ENCODE results near the gene KRTAP12-2.

The KRTAP12-2 gene, protein sequence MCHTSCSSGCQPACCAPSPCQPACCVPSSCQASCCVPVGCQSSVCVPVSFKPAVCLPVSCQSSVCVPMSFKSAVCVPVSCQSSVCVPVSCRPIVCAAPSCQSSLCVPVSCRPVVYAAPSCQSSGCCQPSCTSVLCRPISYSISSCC

DNA sequence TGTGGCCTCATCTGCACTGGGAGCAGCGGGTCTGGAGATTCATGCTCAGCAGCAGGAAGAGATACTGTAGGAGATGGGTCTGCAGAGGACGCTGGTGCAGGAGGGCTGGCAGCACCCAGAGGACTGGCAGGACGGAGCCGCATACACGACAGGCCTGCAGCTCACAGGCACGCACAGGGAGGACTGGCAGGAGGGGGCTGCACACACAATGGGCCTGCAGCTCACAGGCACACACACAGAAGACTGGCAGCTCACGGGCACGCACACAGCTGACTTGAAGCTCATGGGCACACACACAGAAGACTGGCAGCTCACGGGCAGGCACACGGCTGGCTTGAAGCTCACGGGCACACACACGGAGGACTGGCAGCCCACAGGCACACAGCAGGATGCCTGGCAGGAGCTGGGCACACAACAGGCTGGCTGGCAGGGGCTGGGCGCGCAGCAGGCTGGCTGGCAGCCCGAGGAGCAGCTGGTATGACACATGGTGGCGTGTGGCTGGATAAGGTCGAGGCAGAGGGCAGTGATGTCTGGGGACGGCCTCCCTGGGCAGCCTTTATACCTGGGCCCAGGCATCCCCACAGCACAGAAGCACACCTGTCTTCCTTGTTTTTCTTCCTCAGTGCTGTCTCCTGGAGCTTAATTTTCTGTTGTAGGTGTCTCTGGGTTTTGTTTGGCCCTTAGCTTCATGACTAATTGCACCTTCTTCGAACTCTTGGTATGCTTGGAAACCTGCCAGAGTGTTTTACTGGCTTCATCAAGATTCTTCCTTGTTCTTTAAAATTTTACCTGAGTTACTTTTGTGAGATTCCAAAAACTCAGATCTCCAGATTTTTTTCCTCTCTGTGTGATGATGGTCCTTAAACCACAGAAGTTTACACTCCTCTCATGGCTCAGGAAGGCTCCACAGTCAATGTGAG is at the start of gene KRTAP12-2:
Gene KRTAP12-2 (minus strand): TSS at position 527 of the 920 bp plus-strand sequence. CDS start 41 bp downstream, at position 486.
- DNase-seq (ENCODE audit: low read depth): no peak

- no peak for DNase-seq (ENCODE audit: low read depth)
These were observed 48.2 kb upstream of the KRTAP12-2 start for GRCh38 chr21:44714905-44715304.

- DNase-seq (ENCODE audit: low read depth): no peak
These were observed 47.1 kb upstream of the KRTAP12-2 start for GRCh38 chr21:44713846-44714245.

DNA sequence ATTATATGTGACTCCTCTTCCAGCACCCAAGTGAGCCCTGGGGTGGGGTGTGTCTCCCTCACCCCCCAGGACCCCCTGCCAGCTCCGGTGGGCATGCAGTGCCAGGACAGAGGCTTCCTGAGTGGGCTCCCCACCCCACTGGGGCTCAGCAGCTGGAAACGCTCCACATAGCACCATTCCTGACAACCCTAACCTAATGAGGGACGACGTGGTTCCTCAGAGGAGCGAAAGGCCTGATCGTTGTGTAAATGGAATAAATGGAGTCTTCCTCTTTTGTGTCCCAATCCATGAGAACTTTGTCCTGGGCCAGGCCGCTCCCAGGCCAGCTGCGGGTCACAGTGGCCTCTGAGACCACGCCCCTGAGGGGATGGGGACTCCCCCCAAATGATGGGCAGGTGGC is 46.4 kb upstream of the KRTAP12-2 start:
- DNase-seq (ENCODE audit: low read depth): no peak

GRCh38 chr21:44712203-44713028 is 45.7 kb upstream of the KRTAP12-2 start:
- no peak for DNase-seq (ENCODE audit: low read depth)

- DNase-seq (ENCODE audit: low read depth): no peak
These were observed 44.8 kb upstream of the KRTAP12-2 start, which contains the start of gene TSPEAR for GRCh38 chr21:44711327-44712202. Gene TSPEAR, minus strand, starts transcription at chr21:44711572. Its CDS starts 58 bp downstream, at chr21:44711514.

- no peak for DNase-seq (ENCODE audit: low read depth)
These were observed 44.1 kb upstream of the KRTAP12-2 start for GRCh38 chr21:44710756-44711326.

DNA sequence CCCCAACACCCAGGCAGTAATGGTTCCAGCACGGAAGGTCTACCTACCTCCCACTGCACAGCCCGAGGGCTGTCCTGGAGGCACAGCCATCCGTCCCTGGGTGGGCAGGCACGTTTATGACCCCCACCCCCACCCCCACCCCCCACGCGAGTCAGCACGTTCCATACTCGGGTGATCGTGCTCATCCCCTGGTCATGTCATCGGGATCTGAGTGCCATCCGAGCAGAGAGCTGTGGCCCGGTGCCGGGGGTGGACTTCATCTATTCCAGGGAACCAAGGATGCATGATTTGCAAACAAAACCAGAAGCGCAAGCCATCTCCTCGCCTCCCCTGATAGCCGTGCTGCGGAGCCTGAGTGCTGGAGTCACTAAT is 43.6 kb upstream of the KRTAP12-2 start:
- DNase-seq (ENCODE audit: low read depth): no peak

DNA sequence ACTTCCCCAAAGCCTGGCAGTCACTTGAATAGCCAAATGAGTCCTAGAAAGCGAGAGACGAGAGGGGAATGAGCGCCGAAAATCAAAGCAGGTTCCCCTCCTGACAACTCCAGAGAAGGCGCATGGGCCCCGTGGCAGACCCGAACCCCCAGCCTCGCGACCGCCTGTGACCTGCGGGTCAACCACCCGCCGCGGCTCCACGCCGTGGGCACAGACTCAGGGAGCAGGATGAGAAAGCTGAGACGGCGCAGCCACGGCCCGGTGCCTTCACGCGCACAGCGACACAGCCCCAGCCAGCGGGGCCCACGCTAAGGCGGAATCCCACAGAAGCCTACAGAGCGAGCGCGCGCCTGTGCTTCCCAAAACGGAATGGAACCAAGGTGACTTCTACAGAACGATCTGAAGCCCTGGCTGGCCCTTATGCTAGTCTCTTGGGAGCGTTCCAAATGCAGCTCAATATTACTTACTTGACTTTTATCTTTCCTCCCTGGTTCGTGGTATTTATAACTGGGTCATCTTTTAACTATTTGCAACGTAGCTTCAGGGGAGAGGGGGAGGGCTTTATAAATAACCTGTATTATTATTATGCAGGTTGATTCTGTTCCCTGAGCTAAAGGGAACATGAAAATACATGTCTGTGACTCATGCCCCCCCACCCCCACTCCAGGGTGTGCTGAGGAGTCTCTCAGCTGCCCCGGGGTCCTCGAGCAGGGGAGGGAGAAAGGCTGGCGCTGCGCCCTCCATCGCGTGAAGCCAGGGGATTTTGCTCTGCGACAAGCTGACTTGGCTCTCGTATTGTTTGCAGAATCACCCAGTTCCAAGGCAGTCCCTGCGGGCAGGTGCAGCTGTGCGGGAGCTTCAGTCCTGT is 42.9 kb upstream of the KRTAP12-2 start:
- DNase-seq (ENCODE audit: low read depth): no peak

DNA sequence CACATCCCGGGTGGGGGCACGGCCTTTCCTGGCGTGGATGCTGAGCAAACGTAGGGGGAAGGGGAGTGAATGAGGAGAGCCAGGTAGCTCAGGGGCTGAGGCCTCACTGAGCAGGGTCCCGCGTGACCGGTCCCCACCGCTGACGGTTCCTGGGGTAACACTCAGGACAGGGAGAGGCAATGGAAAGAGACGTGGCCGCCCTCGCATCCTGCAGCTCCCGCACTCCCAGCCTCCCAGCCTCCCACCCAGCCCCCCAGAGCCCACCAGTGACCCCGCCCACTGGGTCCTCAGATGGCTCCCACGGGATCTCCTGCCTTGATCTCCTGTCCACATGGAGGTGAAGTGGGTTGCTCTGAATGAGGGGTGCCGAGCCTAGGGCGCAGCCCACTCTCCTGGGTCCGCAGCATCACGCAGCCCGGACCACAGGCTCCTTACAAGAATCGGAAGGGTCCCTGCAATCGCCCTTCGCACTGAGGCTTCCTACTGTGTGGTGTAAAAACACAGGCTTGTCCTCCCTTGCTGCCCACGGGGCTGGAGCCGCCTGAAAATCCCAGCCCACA is 42.2 kb upstream of the KRTAP12-2 start:
- no peak for DNase-seq (ENCODE audit: low read depth)

DNA sequence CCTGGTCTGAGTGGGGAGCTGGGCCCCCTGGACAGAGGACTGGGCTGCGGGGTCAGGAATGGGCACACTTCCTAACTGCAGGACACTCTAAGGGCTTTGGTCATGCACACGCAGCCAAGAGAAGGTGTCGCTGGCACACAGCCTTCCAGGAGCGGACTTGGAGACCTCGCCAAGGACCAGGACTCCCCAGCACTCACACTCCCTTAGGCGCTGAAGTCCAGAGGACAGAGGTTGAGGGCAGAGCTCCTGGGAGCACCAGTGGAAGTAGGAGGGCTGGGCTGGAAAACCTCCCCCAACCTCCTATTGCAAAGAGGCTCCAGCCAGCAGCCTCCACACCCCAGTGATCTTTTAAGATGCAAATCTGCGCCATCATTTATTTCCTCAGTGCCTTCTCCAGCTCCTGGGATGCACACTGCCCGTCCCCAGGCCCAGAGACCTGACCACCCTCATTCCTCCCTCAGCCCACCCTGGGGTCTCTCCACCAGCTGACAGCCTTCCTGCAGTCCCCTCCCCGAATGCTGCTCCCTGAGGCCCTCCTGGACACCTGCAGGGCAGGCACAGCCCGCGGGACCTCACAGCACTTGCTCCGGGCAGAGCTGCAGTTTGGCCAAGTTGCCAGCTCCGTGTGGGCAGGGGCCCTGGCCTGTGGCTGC is 41.6 kb upstream of the KRTAP12-2 start:
- no peak for DNase-seq (ENCODE audit: low read depth)

DNA sequence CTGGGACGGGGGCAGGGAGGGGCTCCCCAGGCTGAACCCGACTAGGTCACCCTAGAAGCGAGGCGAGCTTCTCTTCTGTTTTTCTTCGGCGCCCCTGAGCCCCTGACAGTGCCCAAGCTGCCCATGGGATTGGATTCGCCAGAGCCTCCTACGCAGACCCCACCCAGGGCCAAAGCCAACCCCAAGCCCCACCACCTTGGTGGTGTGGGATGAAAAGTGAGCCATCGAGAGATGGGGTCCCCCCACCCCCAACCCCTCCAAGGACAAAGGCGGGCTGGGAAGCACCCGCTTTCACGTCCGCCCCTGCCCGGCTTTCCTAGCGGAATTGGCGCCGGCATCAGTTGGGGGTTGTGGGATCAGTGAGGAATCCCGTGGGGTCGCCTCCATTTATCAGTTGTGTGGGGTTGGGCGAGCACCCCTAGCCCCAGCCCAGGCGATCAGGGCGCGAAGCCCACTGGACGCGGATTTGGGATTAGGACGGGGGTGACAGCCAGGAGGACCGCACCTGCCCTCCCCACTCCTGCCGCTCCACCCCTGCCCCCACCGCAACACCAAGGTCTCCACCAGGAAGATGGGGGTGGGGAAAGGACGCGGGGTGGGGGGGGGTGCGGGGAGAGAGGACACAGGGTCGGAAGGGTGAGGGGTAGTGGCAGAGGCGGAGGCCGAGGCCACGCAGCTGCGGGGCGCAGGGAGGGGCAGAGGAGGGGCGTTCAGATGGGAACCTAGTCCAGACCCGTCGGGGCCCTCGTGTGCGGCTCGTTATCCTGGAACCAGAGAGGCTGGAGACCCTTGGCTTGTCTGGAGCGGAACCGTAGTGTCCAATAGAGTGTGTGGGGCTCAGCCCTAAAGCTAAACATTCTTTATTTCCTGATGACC is 40.2 kb upstream of the KRTAP12-2 start:
- no peak for DNase-seq (ENCODE audit: low read depth)

DNA sequence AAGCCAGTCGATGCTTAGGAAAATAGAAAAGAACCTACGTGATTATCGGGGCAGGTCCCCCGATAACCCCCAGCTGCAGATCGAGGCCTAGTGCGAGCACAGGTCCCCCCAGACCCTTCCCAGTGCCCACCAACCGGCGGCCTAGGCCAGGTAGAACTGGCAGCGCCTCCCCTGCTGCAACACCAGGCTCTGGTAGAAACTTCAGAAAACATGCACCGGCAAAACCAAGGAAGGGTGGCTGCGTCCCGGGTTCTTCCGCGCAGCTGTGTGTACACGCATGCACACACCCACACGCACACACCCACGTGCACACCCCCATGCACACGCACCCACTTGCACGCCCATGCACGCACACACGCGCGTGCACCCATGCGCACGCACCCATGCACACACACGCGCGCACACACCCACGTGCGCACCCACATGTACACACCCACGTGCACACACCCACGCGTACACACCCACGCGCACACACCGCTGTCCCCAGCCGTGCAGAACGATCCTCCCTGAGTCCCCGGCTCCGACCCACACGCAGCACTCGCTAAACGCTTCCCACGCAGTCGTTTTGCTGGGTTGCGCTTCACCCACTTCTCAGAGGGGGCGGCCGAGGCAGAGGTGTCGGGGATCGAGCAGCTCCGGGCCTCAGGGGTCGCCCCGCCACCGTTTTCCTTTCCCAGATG is 39.4 kb upstream of the KRTAP12-2 start:
- no peak for DNase-seq (ENCODE audit: low read depth)

GRCh38 chr21:44704636-44705001 is 37.9 kb upstream of the KRTAP12-2 start:
- no peak for DNase-seq (ENCODE audit: low read depth)

DNA sequence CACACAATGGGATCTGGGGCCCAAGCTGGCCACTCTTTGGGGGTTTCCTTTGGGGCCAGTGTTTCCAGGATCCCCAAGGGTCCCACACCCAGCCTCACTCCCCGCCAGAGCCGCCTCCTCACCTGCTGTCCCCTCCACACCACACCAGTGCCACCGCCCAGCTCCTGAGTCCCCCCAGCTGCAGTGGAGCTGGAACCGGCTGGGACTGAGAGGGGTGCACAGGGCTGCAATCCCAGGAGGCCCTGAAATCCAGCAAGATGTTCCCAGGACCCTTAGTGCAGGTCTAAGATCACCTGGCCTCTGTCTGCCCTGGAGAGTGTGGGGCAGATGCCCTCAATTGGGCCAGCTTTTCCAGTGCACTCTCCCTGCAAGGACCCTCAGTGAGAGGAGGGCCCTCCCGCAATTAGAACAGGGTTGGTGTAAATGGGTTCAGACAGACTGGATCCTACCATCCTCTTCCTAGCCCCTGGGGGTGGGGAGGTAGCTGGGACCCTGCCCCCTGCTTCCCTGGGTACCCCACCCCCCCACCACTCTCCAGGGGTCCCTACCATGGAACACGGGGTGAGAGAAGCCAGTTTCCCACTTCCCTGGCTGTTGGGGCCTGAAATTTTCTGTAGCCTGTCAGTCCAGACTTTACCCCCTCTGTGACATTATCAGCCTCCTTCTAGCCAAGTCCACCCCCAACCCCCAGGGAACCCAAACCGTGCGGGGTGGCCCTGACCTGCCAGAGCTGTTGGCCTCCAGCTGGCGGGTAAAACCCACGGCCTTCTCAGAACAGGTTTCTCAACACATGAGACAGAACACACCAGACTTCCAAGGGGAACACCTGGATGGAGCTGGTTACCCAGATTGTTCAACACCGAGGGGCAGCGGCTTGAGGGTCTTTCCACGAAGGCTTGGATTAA is 37.3 kb upstream of the KRTAP12-2 start:
- DNase-seq (ENCODE audit: low read depth): no peak

DNA sequence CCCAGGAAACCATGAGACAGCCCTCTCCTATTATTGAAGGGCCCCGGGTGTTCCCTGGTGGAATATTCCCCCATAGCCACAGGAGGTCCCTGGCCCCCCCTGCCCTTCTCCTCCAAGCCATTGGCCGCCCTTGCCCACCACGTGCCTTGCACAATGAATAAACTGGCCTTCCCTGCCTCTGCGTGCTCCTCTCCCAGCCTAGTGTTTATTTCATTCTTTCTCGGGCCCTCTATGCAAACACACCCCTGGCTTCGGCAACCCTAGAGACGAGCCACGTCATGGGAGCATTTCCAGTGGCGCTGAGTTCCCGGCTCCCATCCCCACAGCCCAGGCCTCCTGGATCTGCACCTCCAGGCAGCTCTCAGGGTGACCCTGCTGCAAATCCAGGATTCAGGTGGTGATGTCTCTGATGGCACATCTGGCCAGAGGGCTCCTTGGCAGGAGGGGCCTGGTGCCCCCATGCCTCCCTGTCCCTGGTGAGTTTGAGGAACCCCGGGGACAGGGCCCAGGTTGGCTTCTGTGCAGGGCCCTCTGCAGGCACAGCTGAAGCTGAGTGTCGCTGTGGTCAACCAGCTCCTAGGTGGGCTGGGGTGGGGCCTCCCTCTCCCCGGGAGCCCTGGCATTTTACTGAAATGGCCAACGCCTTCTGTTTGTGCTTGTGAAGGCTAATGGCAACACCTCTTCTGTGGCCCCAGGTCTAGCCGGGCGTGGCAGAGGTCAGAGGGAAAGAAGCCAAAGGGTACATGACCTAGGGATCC is 36.4 kb upstream of the KRTAP12-2 start:
- no peak for DNase-seq (ENCODE audit: low read depth)

All from stimulated activated CD8-positive, alpha-beta memory T cell treated with anti-CD3 and anti-CD28 coated beads, Interleukin-4, amount 100 ng/mL, for 24 hours (primary cell).